Measurements from ENCODE around the gene CDH22. TPM values are rescaled to one million over a fixed set of nuclear protein-coding genes. Genes with fewer than 3 reads are reported as not detected.

CDH22 gene
- total RNA-seq, 1 donor from 2014 or later = 0.14 TPM

DNA sequence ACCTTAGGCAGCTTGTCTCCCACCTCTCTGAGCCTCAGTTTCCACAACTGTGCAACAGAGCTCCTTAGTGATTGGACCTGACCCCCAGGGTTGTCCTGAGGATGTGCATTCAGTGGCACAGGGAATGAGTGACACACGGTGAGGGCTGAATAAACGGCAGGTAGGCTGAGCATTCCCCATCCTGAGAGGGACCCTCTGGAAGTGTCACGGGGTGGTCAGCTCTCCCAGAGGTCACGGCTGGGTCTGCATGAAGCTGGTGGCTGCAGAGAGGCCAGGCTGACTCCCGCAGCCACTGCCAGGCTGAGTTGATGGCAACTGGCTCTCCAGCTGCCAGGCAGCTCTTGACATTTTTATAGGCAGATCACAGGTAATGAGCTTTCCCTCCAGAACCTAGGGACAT is 147.6 kb downstream of the CDH22 start:
- no peak overlapping the region for H3K4me3 Mint-ChIP-seq (ENCODE audit: low read depth)
- H3K27me3 Mint-ChIP-seq = peaks cover 22% of the 10 kb centered on the region
- H3K36me3 Mint-ChIP-seq (ENCODE audit: insufficient read depth) = no peaks in the 10 kb centered on the region
- TF ChIP-seq, protein P1, sequence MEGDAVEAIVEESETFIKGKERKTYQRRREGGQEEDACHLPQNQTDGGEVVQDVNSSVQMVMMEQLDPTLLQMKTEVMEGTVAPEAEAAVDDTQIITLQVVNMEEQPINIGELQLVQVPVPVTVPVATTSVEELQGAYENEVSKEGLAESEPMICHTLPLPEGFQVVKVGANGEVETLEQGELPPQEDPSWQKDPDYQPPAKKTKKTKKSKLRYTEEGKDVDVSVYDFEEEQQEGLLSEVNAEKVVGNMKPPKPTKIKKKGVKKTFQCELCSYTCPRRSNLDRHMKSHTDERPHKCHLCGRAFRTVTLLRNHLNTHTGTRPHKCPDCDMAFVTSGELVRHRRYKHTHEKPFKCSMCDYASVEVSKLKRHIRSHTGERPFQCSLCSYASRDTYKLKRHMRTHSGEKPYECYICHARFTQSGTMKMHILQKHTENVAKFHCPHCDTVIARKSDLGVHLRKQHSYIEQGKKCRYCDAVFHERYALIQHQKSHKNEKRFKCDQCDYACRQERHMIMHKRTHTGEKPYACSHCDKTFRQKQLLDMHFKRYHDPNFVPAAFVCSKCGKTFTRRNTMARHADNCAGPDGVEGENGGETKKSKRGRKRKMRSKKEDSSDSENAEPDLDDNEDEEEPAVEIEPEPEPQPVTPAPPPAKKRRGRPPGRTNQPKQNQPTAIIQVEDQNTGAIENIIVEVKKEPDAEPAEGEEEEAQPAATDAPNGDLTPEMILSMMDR (IDR thresholded peaks at IDR 0.05; ENCODE audit: unreplicated experiment) = no peak
- no peaks in the 10 kb centered on the region for H3K9me3 Mint-ChIP-seq (ENCODE audit: low read depth)
- H3K27ac Mint-ChIP-seq = no peak overlapping the region
- no peaks in the 10 kb centered on the region for H3K4me1 Mint-ChIP-seq (ENCODE audit: low read depth)
- DNase-seq (ENCODE audit: low spot score, unreplicated experiment) = no peak

DNA sequence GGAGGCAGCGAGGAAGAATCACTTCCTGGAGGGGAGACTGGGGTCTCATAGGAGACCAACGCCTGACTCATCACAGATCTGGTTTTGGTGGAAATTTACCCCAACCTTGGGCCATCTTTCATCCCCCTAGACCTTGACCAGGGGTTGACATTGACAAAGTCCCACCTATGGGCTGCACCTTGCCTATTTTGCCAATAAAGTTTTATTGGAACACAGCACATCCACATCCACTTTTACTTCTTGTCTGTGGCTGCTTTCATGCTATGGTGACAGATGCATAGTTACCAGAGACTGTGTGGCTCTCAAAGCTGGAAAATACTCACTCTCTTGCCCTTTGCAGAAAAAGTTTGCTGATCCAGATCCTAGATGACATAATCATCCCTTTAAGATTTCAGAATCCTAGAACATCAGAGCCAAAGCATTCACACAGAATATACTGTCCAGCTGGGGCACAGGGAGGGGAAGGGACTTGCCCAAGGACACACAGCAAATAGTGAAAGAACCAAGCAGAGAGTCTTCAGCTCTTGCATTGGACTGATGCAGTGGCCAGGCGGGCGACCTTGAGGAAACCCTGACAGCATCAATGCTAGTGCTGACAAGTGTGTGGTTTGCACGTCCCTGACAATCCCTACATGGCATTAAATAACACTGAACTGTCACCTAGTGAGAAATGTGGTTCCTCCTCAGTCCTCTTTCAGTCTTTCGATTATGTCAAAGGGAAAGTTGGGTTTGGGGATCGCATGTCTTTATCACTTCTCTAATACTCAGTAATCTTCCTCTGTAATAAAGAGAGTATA is 149.0 kb downstream of the CDH22 start:
- H3K36me3 Mint-ChIP-seq (ENCODE audit: insufficient read depth) = no peaks in the 10 kb centered on the region
- peaks cover 27% of the 10 kb centered on the region for H3K27me3 Mint-ChIP-seq
- no peak for DNase-seq (ENCODE audit: low spot score, unreplicated experiment)
- TF ChIP-seq, protein P1 (IDR thresholded peaks at IDR 0.05; ENCODE audit: unreplicated experiment) = no peak
- H3K9me3 Mint-ChIP-seq (ENCODE audit: low read depth) = no peaks in the 10 kb centered on the region
- no peak overlapping the region for H3K4me3 Mint-ChIP-seq (ENCODE audit: low read depth)
- no peak overlapping the region for H3K27ac Mint-ChIP-seq
- no peaks in the 10 kb centered on the region for H3K4me1 Mint-ChIP-seq (ENCODE audit: low read depth)

DNA sequence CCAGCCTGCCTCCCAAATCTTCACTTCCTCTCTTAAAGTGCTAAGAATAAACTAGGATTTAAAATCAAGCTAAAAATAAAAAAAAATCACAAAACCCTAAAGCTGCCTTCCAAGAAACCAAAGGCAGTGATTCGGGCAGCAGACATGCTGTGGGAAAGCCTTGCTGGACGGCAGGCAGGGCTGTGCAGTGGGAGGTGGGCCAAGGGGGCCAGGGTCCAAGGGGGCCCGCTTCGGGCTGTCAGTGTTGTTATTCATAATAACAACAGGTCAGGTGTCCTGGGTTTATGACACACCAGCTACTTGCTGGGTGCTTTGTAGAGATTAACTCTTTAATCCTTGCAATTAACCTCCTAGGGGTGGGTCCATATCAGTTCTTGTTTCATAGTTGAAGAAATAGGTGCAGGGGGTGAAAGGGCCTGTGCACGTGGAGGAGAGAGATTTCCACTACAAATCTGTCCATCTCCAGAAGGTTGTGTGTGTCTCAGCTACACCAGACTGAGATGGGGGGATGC is 149.8 kb downstream of the CDH22 start:
- Mint-ChIP-seq H3K27ac (no peak overlapping the region), H3K27me3 (peaks cover 23% of the 10 kb centered on the region), H3K9me3 (ENCODE audit: low read depth) (no peaks in the 10 kb centered on the region), H3K4me3 (ENCODE audit: low read depth) (no peak overlapping the region), H3K4me1 (ENCODE audit: low read depth) (no peaks in the 10 kb centered on the region), H3K36me3 (ENCODE audit: insufficient read depth) (no peaks in the 10 kb centered on the region)
- DNase-seq (ENCODE audit: low spot score, unreplicated experiment) = no peak
- TF ChIP-seq, protein P1 (IDR thresholded peaks at IDR 0.05; ENCODE audit: unreplicated experiment) = no peak

DNA sequence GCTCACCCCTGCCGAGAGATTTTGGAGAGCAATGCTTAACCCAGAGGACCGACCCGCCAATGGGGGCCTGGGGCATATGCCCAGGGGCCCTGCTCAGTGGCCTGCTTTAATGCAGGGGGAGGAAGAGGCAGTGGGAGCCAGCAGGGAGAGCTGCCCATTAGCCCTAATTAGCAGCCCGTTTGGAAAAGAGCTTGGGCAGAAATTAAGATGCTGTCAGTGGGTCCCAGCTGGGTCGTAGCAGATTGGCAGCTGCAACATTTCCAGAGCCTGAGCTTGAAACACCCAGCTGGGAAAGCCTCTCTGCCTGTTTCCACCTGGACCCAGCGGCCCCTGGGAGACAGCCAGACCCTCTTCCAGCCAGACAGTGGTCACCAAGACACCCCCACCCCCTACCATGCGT is 150.7 kb downstream of the CDH22 start:
- H3K27me3 Mint-ChIP-seq = peaks cover 21% of the 10 kb centered on the region
- no peak for DNase-seq (ENCODE audit: low spot score, unreplicated experiment)
- TF ChIP-seq, protein P1 (IDR thresholded peaks at IDR 0.05; ENCODE audit: unreplicated experiment) = no peak
- no peak overlapping the region for H3K27ac Mint-ChIP-seq
- no peak overlapping the region for H3K4me3 Mint-ChIP-seq (ENCODE audit: low read depth)
- no peaks in the 10 kb centered on the region for H3K9me3 Mint-ChIP-seq (ENCODE audit: low read depth)
- H3K4me1 Mint-ChIP-seq (ENCODE audit: low read depth) = no peaks in the 10 kb centered on the region
- no peaks in the 10 kb centered on the region for H3K36me3 Mint-ChIP-seq (ENCODE audit: insufficient read depth)

DNA sequence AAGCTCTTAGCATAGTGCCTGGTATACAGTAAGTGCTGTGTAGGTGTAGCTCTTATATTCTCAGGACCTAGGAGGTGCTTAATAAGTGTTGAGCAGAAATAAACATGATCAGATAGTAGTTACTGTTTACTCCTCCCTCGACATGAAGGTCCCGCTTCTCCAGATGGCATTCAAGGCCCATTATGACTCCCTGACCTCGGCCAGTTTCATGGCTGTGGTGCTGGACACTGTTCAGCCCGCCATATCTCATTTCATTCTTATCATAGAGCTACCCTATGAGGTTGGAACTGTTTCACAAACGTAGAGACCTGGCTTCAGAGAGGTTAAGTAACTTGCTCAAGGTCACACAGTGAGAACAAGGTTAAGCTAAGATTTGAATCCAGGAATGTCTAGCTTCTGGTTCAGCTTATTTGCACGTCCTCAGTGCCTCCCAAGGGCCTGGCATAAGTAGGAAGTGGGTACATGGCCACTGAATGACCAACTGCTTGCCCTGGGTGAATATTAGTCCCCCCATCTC is 151.2 kb downstream of the CDH22 start:
- no peaks in the 10 kb centered on the region for H3K36me3 Mint-ChIP-seq (ENCODE audit: insufficient read depth)
- DNase-seq (ENCODE audit: low spot score, unreplicated experiment) = no peak

More for the DNA sequence above, 151.2 kb downstream of the CDH22 start:
- TF ChIP-seq, protein P1 (IDR thresholded peaks at IDR 0.05; ENCODE audit: unreplicated experiment) = no peak
- H3K27ac Mint-ChIP-seq = no peak overlapping the region
- peaks cover 17% of the 10 kb centered on the region for H3K27me3 Mint-ChIP-seq
- H3K4me1 Mint-ChIP-seq (ENCODE audit: low read depth) = no peaks in the 10 kb centered on the region
- H3K4me3 Mint-ChIP-seq (ENCODE audit: low read depth) = no peak overlapping the region
- no peaks in the 10 kb centered on the region for H3K9me3 Mint-ChIP-seq (ENCODE audit: low read depth)

Measured in progenitor cell of endocrine pancreas (in vitro differentiated cells).